Heart right ventricle (tissue), 16 donors: ENCODE data around the gene SMPD2. TPM values are rescaled to one million over a fixed set of nuclear protein-coding genes. Genes with fewer than 3 reads are reported as not detected.

ENCODE experiments used
- ATAC-seq, 8 donors: fragments of 200-7000 bp; cut with Tn5 transposase; one replicate each; pipeline ENCODE4 v1.9.1; 2020; ENCODE audit warnings: mild to moderate bottlenecking in 8 of 8, moderate library complexity in 8 of 8, moderate number of reproducible peaks in 1 of 8
- DNase-seq, 2 donors: peaks; one replicate each; pipeline ENCODE4 v3.0.0-alpha.2; 2020
- H3K27ac ChIP-seq, 10 donors: fragments of 200-600 bp; sonication (generic) in 2 of 10; one replicate each; pipeline versions ENCODE4 v1.5.0 to v1.8.0; 2020 to 2022; ENCODE audit warnings: mild to moderate bottlenecking in 3 of 10
- H3K27me3 ChIP-seq, 7 donors: fragments of 200-600 bp; one replicate each; pipeline ENCODE4 v1.8.0; 2021 to 2022; ENCODE audit warnings: mild to moderate bottlenecking in 2 of 7
- H3K36me3 ChIP-seq, 9 donors: fragments of 200-600 bp; sonication (generic) in 1 of 9; one replicate each; pipeline versions ENCODE4 v1.5.0 to v1.8.0; 2020 to 2022; ENCODE audit warnings: mild to moderate bottlenecking in 2 of 9
- H3K4me1 ChIP-seq, 9 donors: fragments of 200-600 bp; sonication (generic) in 1 of 9; one replicate each; pipeline versions ENCODE4 v1.5.0 to v1.8.0; 2020 to 2022; ENCODE audit warnings: mild to moderate bottlenecking in 4 of 9
- H3K4me3 ChIP-seq, 10 donors: fragments of 200-600 bp; sonication (generic) in 2 of 10; one replicate each; pipeline versions ENCODE4 v1.5.0 to v1.8.0; 2020 to 2022; ENCODE audit warnings: mild to moderate bottlenecking in 7 of 10, moderate library complexity in 2 of 10
- H3K9me3 ChIP-seq, 11 donors: fragments of 200-600 bp in 10 of 11; sonication (generic) in 2 of 11; one replicate each; pipeline versions ENCODE4 v1.5.0 to v1.8.0; 2013 to 2022; ENCODE audit warnings: mild to moderate bottlenecking in 2 of 11, control low read depth in 1 of 11, moderate library complexity in 1 of 11
- CTCF ChIP-seq, 9 donors: fragments of 200-600 bp; sonication (generic) in 2 of 9; IDR thresholded peaks; one replicate each; pipeline versions ENCODE4 v1.5.0 to v1.8.0; 2021 to 2022; ENCODE audit warnings: antibody characterized with exemption in 9 of 9, mild to moderate bottlenecking in 5 of 9, moderate library complexity in 1 of 9
- WGBS, 2 donors: extraction: QIAGEN DNeasy Blood & Tissue Kit; methylation state at CpG; one replicate each; pipeline ENCODE4 v1.1.7; 2013; ENCODE audit warnings: inconsistent platforms in 1 of 2; 5-methylcytosine and 5-hydroxymethylcytosine counted together
- intact Hi-C, 10 donors: fragments of 100-400 bp; cut with DNase I; formaldehyde crosslinking; loops; one replicate each; pipeline versions ENCODE4 v1.11.1 to v1.14.2; 2022
- polyA plus RNA-seq, 2 donors: library from polyadenylated mRNA; stranded (reverse); fragments of 200-250 nt; gene quantifications; one replicate each; pipeline ENCODE4 v1.2.3, GENCODE V29; 2013
- total RNA-seq, 10 donors: library from RNA; stranded (reverse); fragmentation: NEBNext Ultra II Directional in 3 of 10; extraction: Animal tissue kit (Norgen Biotek cat#: 25700) in 3 of 10; gene quantifications; one replicate each; pipeline versions ENCODE4 v1.2.1 to v1.2.4, GENCODE V29; 2021 to 2023
- donor health status: Arrhythmogenic right ventricular cardiomyopathy.
- donor health status: ischemic (EF 13 %, LVEDD 7.1; RV severe dilation, severe dysfunction).
- donor health status: healthy with polysubstance abuse.
- donor health status: DM: no; HTN: yes; CAD: no.
- donor health status: DM: no; HTN: no; CAD: no.
- donor health status: ischemic (EF 25% LVEDD 6.9; RV normal size, moderate dysfunction).
- donor health status: ischemic (EF 25% LVEDD 5.7; RV mildly dilated, moderate dysfunction).
- donor health status: healthy.
- donor health status: DM: yes; HTN: yes; CAD: no.
- donor health status: Ischemic cardiomyopathy.
- donor health status: ischemic (EF 35%, LVEDD 5.7; RV mildly dilated, moderate dysfunction).
- donor health status: nonischemic (EF 11% LVEDD 7.7; RV severe dilation, severe dysfunction).
- donor health status: DM: yes; HTN: yes; CAD: no.
- donor health status: PGD.
- donor health status: ischemic (EF 29% LVEDD 5.4; RV normal size, mild dysfunction).
- donor health status: nonischemic (EF 23%, LVEDD 6.1; RV moderate dilation, normal function).

SMPD2 gene
- total and polyA plus RNA-seq, 12 donors, result 2.1 to 8.9 (median 3.9) TPM

- H3K27me3 ChIP-seq, result no peaks in the 10 kb centered on the region
- peaks cover 0 to 29% (median 16%) of the 10 kb centered on the region in 9 donors for H3K4me1 ChIP-seq
- H3K36me3 ChIP-seq, result peaks cover 0 to 61% (median 21%) of the 10 kb centered on the region in 9 donors
- H3K9me3 ChIP-seq, result peaks cover 0 to 5% (median 0%) of the 10 kb centered on the region in 11 donors
- ATAC-seq, result no peak
- intact Hi-C loops, result loop anchor here in 1 of 10 donors (2.0 kb wide), 1 partner anchor 19 kb away; no protein-coding TSS in a partner anchor
- whole genome bisulfite sequencing, 2 donors, result 83 to 97% methylated on average over 1 of the region's 1 CpG
- no peak for TF ChIP-seq CTCF (IDR thresholded peaks at IDR 0.05)
- H3K27ac ChIP-seq, result no peak overlapping the region
- no peak for DNase-seq
- H3K4me3 ChIP-seq, result no peak overlapping the region
Measured at GRCh38 chr6:109461733-109462526, 21.4 kb downstream of the SMPD2 start.

- Histone ChIP-seq H3K4me3 (no peak overlapping the region), H3K4me1 (peaks cover 0 to 12% (median under 1%) of the 10 kb centered on the region in 9 donors), H3K27ac (peak overlapping the region in 1 of 10 donors; percentile 24), H3K27me3 (no peaks in the 10 kb centered on the region), H3K36me3 (peaks cover 0 to 99% (median 28%) of the 10 kb centered on the region in 9 donors), H3K9me3 (peaks cover 0 to 5% (median 0%) of the 10 kb centered on the region in 11 donors)
- 56 to 65% methylated on average over 7 of the region's 7 CpGs for WGBS, 2 donors
- ATAC-seq (peak in 5 of 8 donors; percentile 33 to 82 (median 72)), DNase-seq (no peak)
- no peak for TF ChIP-seq CTCF (IDR thresholded peaks at IDR 0.05)
- intact Hi-C loops, result no loop called here
Measured at GRCh38 chr6:109465772-109466171, 25.2 kb downstream of the SMPD2 start.

GRCh38 chr6:109466212-109466923, 25.8 kb downstream of the SMPD2 start:
- H3K27me3 ChIP-seq, result no peaks in the 10 kb centered on the region
- H3K36me3 ChIP-seq, result peaks cover 0 to 100% (median 28%) of the 10 kb centered on the region in 9 donors
- H3K4me3 ChIP-seq, result no peak overlapping the region
- WGBS, 2 donors, result 77% methylated on average over 7 of the region's 7 CpGs
- peaks cover 0 to under 1% (median 0%) of the 10 kb centered on the region in 11 donors for H3K9me3 ChIP-seq
- TF ChIP-seq CTCF (IDR thresholded peaks at IDR 0.05), result no peak
- ATAC-seq (no peak), DNase-seq (no peak)
- peak overlapping the region in 1 of 10 donors; percentile 24 for H3K27ac ChIP-seq
- intact Hi-C loops, result no loop called here
- peaks cover 0 to 12% (median 0%) of the 10 kb centered on the region in 9 donors for H3K4me1 ChIP-seq

- DNase-seq (no peak), ATAC-seq (no peak)
- Histone ChIP-seq H3K36me3 (peaks cover 0 to 100% (median 27%) of the 10 kb centered on the region in 9 donors), H3K27me3 (no peaks in the 10 kb centered on the region), H3K4me1 (peaks cover 0 to 12% (median 0%) of the 10 kb centered on the region in 9 donors), H3K27ac (no peak overlapping the region), H3K4me3 (no peak overlapping the region), H3K9me3 (no peaks in the 10 kb centered on the region)
- 94 to 98% methylated on average over 6 of the region's 6 CpGs for WGBS, 2 donors
- no peak for TF ChIP-seq CTCF (IDR thresholded peaks at IDR 0.05)
- intact Hi-C loops, result no loop called here
Measured at GRCh38 chr6:109467696-109468095, 27.2 kb downstream of the SMPD2 start.
